ENCODE measurements around the gene NAALADL2. TPM values are rescaled to one million over a fixed set of nuclear protein-coding genes. Genes with fewer than 3 reads are reported as not detected.
"Not testable (repeated sequence)": the region's sequence is repeated elsewhere in the genome, so short reads cannot be mapped to it uniquely, and the experiment has no call there.

NAALADL2 gene
- total RNA-seq, 4 donors from 2014 or later = 10.3 to 16.7 (median 10.9) TPM

DNA sequence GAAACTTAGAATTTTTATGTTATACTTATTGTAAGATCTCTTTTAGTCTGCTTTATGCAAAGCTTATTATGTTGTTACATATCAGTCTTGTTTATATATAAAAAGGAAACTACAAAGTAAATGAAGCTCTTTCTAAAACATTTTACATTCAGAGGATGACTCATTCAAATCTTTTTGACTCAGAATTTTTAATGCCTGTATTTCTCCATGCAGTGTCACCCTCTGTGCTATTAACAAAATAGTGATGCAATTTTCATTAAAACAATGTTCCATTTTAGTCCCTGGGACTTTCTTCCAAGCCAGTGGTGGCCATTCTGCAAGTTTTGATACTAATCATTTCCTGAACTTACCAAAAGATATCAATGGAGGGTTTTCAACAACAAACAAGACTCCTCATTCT is 216.1 kb downstream of the NAALADL2 start:
- no peak overlapping the region for H3K27ac ChIP-seq
- TF ChIP-seq EP300 (IDR thresholded peaks at IDR 0.05) (no peak), CTCF (IDR thresholded peaks at IDR 0.05) (no peak), POLR2A (IDR thresholded peaks at IDR 0.05) (no peak)
- no peaks in the 10 kb centered on the region for H3K36me3 ChIP-seq
- H3K27me3 ChIP-seq = no peaks in the 10 kb centered on the region
- H3K9me3 ChIP-seq = no peaks in the 10 kb centered on the region
- peaks cover 0 to 7% (median 2%) of the 10 kb centered on the region in 4 donors for H3K4me1 ChIP-seq
- H3K4me3 ChIP-seq = no peak overlapping the region
- DNase-seq (ENCODE audit: low spot score in 2 of 2) = no peak

DNA sequence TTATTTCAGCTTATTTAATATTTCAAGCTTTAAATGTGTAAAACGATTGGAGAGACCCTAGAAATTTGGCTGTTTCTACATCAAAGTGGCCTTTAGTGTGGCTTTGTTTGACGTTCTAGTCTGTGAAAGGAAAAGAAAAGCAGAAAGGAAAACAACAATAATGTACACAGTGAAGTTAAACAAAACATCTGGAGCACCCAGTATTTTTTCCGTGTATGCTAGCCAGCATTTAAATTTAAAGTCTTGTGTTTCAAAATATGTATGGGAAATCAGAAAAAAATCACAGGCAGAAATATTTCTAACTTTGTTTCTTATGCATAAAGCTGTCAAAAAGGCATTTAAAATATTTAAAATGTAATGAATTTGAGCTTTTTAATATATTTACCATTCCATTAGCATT is 218.1 kb downstream of the NAALADL2 start:
- H3K27ac ChIP-seq = no peak overlapping the region
- DNase-seq (ENCODE audit: low spot score in 2 of 2) = no peak
- TF ChIP-seq POLR2A (IDR thresholded peaks at IDR 0.05) = no peak
- no peak for TF ChIP-seq EP300 (IDR thresholded peaks at IDR 0.05)
- no peak for TF ChIP-seq CTCF (IDR thresholded peaks at IDR 0.05)
- H3K27me3 ChIP-seq = no peaks in the 10 kb centered on the region
- peaks cover 0 to 7% (median 2%) of the 10 kb centered on the region in 4 donors for H3K4me1 ChIP-seq
- H3K9me3 ChIP-seq = no peaks in the 10 kb centered on the region
- H3K4me3 ChIP-seq = no peak overlapping the region
- WGBS, 2 donors = 30 to 33% methylated on average over 3 of the region's 3 CpGs
- H3K36me3 ChIP-seq = no peaks in the 10 kb centered on the region

DNA sequence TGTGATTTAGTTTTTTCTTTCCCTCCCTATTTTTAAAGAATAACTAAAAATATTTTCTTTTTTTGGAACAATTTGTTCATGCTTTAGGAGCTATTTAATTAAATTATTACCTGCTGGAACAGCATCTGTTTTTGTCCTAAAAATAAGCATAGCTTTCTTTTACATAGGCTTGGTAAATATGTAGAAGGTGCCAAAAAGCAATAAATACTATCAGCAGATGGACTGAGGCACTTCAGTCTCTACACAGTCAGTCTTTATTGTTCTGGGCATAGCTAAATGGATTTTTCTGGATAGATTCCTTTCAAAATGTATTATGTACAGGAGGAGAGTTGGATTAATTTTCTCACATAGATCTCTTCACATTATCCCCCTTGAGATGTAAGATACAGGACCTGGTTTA is 223.5 kb downstream of the NAALADL2 start:
- Histone ChIP-seq H3K36me3 (no peaks in the 10 kb centered on the region), H3K4me3 (no peak overlapping the region), H3K4me1 (no peaks in the 10 kb centered on the region), H3K27ac (no peak overlapping the region), H3K9me3 (no peaks in the 10 kb centered on the region), H3K27me3 (no peaks in the 10 kb centered on the region)
- TF ChIP-seq EP300 (IDR thresholded peaks at IDR 0.05) = no peak
- TF ChIP-seq CTCF (IDR thresholded peaks at IDR 0.05) = no peak
- no peak for TF ChIP-seq POLR2A (IDR thresholded peaks at IDR 0.05)
- DNase-seq (ENCODE audit: low spot score in 2 of 2) = no peak

- not testable (repeated sequence) for H3K4me1 ChIP-seq; H3K27ac ChIP-seq; H3K36me3 ChIP-seq; H3K4me3 ChIP-seq; DNase-seq (ENCODE audit: low spot score in 2 of 2); H3K27me3 ChIP-seq; H3K9me3 ChIP-seq
- 92 to 97% methylated on average over 19 of the region's 19 CpGs for WGBS, 2 donors
These were observed 228.0 kb downstream of the NAALADL2 start for GRCh38 chr3:175087128-175087527.

DNA sequence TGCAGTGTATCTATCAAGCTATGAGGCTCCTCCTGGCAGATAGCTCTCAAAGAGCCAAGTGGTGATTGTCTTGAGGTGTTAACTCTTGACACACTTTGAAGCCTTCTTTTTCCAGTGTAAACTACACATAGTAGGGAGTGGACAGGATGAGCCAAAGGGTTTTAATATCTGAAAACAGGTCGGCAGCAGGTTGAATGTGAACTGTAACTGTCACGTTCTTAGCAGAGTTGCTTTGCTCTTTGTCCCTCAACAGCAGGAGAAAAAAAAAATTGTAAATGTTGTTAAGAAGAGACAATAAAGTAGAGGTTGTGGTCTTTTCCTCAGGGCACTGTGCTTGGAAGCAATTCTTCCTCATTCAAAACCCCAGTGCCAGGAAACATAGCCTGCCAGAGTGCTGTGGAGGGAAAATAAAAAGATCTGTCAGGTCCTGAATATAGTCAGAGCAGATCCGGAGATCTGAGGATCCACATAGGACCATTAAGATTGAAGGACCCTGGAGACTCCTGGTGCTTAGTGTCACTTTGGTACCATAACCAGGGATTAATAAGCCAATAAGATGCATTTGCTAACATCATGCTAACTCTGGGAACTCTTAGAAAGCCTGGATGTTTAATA is 229.7 kb downstream of the NAALADL2 start:
- H3K4me3 ChIP-seq = no peak overlapping the region
- WGBS, 2 donors = 68 to 85% methylated on average over 3 of the region's 3 CpGs
- no peak overlapping the region for H3K27ac ChIP-seq
- H3K27me3 ChIP-seq = no peaks in the 10 kb centered on the region
- TF ChIP-seq EP300 (IDR thresholded peaks at IDR 0.05) = no peak
- TF ChIP-seq POLR2A (IDR thresholded peaks at IDR 0.05) = no peak
- TF ChIP-seq CTCF (IDR thresholded peaks at IDR 0.05) = no peak
- no peaks in the 10 kb centered on the region for H3K36me3 ChIP-seq
- no peaks in the 10 kb centered on the region for H3K9me3 ChIP-seq
- no peak for DNase-seq (ENCODE audit: low spot score in 2 of 2)
- H3K4me1 ChIP-seq = no peaks in the 10 kb centered on the region
